ENCODE data around the gene ARHGEF18. TPM values are rescaled to one million over a fixed set of nuclear protein-coding genes. Genes with fewer than 3 reads are reported as not detected.

Gene ARHGEF18
- total RNA-seq, 2 donors from 2014 or later = 89.9 to 144 TPM

DNA sequence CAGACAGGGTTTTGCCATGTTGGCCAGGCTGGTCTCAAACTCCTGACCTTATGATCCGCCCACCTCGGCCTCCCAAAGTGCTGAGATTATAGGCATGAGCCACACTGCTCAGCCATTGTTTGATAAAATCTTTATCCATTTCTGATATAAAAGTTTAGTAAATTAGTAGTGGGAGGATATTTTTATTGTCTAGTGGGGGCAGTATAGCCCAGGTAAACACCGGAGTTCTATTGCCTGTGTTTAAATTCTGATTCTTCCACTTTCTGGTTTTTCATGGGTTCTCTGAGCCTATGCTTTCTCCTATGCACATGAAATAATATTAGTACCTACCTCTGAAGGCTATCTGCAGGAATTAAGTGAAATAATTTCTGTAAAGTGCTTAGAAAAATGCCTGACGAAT, 20.1 kb upstream of the ARHGEF18 start:
- Histone ChIP-seq H3K27me3 (no peaks in the 10 kb centered on the region), H3K9me3 (no peaks in the 10 kb centered on the region), H3K4me1 (no peaks in the 10 kb centered on the region), H3K4me3 (no peak overlapping the region), H3K27ac (no peak overlapping the region), H3K9ac (ENCODE audit: low read depth in 2 of 2, low read length in 2 of 2) (no peak overlapping the region), H3K36me3 (no peaks in the 10 kb centered on the region)
- TF ChIP-seq, protein P1, sequence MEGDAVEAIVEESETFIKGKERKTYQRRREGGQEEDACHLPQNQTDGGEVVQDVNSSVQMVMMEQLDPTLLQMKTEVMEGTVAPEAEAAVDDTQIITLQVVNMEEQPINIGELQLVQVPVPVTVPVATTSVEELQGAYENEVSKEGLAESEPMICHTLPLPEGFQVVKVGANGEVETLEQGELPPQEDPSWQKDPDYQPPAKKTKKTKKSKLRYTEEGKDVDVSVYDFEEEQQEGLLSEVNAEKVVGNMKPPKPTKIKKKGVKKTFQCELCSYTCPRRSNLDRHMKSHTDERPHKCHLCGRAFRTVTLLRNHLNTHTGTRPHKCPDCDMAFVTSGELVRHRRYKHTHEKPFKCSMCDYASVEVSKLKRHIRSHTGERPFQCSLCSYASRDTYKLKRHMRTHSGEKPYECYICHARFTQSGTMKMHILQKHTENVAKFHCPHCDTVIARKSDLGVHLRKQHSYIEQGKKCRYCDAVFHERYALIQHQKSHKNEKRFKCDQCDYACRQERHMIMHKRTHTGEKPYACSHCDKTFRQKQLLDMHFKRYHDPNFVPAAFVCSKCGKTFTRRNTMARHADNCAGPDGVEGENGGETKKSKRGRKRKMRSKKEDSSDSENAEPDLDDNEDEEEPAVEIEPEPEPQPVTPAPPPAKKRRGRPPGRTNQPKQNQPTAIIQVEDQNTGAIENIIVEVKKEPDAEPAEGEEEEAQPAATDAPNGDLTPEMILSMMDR (IDR thresholded peaks at IDR 0.05) = no peak
- intact Hi-C loops (cut with DNase I) = loop anchor here (5.0 kb wide), 1 partner anchor 181 kb away; no protein-coding TSS in a partner anchor
- no peak for DNase-seq

DNA sequence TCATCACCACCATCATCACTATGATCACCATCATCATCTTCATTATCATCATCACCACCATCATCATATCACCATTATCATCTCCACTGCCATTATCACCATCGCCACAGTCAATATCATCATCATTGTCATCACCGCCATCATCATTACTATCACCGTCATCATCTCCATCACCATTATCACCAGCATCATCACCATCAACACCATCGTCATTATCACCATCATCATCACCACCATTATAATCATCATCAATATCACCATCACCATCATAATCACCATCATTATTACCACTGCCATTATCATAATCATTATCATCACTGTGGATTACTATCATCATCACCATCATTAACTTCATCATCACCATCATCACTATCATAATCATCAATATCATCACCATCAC, 17.3 kb upstream of the ARHGEF18 start:
- H3K27ac ChIP-seq = no peak overlapping the region
- no peaks in the 10 kb centered on the region for H3K36me3 ChIP-seq
- no peak for DNase-seq
- no peaks in the 10 kb centered on the region for H3K4me1 ChIP-seq
- intact Hi-C loops (cut with DNase I) = no loop called here
- no peak overlapping the region for H3K4me3 ChIP-seq
- TF ChIP-seq, protein P1 (IDR thresholded peaks at IDR 0.05) = no peak
- no peaks in the 10 kb centered on the region for H3K27me3 ChIP-seq
- H3K9ac ChIP-seq (ENCODE audit: low read depth in 2 of 2, low read length in 2 of 2) = no peak overlapping the region
- H3K9me3 ChIP-seq = no peaks in the 10 kb centered on the region

DNA sequence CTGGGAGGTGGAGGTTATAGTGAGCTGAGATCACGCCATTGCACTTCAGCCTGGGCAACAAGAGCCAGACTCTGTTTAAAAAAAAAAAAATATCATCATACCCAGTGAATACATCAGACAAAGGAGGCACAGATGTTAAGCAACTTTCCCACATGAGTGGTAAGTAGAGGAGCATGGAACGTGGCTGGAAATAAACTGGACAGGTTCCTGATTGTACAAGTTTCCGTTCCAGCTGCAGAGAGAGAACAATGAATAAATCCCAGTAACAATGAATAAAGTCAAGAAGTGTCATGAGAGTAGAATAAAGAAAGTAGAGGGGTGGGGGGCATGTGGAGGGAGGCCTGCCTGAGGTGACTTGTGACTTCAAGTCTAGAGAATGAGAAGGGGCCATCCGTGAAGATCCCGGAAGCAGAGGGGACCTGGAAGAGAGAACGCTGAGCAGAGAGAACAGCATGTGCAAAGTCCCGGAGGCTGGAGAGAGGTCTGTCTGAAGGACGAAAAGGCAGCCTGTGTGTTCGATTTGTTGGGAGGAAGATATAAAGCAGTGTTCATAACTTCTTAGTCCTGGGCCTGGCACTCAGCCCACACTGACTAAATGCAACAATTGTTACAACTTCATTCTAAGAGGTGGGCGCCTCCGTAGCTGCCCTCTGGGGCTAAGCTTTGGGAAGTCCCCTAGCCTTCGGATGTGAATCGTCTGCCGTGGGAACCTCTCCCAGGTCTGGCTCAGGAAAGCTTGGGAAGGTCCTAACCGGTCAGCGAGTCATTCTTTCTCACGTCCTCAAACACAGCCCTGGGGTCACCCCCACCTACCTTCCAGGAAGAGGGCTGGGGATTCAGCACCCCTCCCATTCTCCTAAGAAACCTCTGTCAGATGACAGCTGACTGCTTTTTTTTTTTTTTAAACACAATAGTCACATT, 15.3 kb upstream of the ARHGEF18 start:
- H3K9ac ChIP-seq (ENCODE audit: low read depth in 2 of 2, low read length in 2 of 2) = no peak overlapping the region
- no peaks in the 10 kb centered on the region for H3K36me3 ChIP-seq
- no peaks in the 10 kb centered on the region for H3K4me1 ChIP-seq
- H3K4me3 ChIP-seq = no peak overlapping the region
- no peak overlapping the region for H3K27ac ChIP-seq
- no peak for DNase-seq
- no peaks in the 10 kb centered on the region for H3K27me3 ChIP-seq
- intact Hi-C loops (cut with DNase I) = no loop called here
- TF ChIP-seq, protein P1 (IDR thresholded peaks at IDR 0.05) = no peak
- H3K9me3 ChIP-seq = no peaks in the 10 kb centered on the region

DNA sequence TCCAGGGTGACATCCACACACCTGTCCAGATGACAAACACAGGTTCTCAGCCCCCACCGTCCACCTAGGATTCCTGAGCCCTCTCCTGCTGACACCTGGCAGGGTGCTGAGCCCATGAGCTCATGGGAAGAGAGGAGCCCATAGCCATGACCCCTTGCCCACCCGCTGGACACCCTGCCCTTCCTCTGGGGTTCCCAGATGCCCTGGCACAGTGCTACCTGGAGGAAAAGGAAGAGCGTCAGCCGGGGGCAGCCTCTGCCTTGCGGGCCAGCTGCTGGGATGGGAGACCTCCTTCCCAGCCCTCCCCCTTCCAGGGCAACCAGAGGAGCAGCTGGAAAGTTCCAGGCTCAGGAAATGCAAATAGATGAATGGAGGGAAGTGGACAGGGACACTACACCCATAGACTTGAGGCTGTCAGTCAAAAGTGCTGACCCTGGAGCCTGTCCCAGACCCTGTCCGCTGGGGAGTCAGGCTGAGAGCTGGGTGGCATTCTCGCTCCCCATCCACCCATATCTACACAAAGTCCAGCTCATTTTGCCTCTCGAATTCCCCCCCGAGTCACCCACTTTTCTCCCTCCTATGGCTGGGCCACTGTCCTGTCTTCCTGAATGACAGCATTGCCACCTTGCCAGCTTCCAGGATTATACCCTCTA, 12.3 kb upstream of the ARHGEF18 start:
- no peak for DNase-seq

More for the DNA sequence above, 12.3 kb upstream of the ARHGEF18 start:
- TF ChIP-seq, protein P1 (IDR thresholded peaks at IDR 0.05) = no peak
- H3K36me3 ChIP-seq = no peaks in the 10 kb centered on the region
- no peaks in the 10 kb centered on the region for H3K27me3 ChIP-seq
- H3K9me3 ChIP-seq = no peaks in the 10 kb centered on the region
- H3K4me3 ChIP-seq = no peak overlapping the region
- peak overlapping the region in 1 of 2 donors; percentile 16 for H3K9ac ChIP-seq (ENCODE audit: low read depth in 2 of 2, low read length in 2 of 2)
- intact Hi-C loops (cut with DNase I) = no loop called here
- H3K27ac ChIP-seq = no peak overlapping the region
- no peaks in the 10 kb centered on the region for H3K4me1 ChIP-seq

Measured in colonic mucosa (tissue), 4 donors.